ENCODE results near the gene RCOR2.

RCOR2 gene

DNA sequence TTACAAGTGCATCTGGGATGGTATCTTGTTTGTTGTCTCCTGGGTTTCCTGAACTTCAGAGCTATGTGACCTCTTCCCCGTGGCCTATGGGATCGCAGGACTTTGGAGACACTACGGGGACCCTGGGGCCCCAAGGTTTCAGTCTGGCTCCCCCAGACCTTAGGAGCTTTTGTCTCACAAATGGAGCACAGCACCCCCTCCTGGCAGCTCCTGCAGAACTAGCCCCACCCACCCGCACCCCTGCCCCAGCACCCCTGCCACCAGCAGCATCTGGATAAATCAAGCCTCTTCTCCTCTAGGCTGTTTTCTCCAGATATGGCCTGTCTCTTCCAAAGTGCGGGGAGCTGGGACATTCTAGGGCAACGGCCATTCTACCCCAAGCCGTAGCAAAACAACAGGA, 10.4 kb downstream of the RCOR2 start:
- no peak for DNase-seq

DNA sequence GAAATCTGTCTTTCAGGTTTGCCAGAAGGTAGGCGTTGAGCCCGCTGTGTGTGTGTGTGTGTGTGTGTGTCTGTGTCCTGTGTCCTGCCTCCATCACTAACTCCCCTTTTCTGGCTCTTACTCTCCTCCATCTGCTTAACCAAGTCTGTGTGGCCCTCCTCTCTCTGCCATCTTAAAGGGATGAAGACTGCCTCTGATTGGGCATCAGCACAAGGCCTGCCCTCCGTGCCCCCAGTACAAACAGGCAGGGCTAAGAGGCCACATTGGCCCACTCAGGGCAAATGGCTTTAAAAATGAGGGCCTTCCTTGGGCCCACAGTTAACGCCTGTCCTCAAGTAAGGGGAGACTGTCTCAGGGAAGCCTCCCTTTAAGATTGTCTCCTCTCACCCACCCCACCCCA, 10.9 kb downstream of the RCOR2 start:
- no peak for DNase-seq

- no peak for DNase-seq
Observed at GRCh38 chr11:63905179-63905578, 11.8 kb downstream of the RCOR2 start.

DNA sequence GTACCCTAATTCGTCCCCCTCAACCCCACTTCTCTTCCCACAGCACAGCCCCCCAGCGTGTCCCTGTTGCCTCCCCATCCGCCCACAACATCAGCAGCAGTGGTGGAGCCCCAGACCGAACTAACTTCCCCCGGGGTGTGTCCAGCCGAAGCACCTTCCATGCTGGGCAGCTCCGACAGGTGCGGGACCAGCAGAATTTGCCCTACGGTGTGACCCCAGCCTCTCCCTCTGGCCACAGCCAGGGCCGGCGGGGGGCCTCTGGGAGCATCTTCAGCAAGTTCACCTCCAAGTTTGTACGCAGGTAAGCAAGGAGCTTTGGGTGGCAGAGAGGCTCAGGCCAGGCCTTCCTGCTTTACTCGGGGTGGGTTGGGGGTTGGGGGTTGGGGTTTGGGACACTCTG, 12.2 kb downstream of the RCOR2 start:
- DNase-seq: no peak

- DNase-seq: no peak
Observed at GRCh38 chr11:63903884-63904283, 13.1 kb downstream of the RCOR2 start.

GRCh38 chr11:63901660-63902059, 15.3 kb downstream of the RCOR2 start:
- no peak for DNase-seq

GRCh38 chr11:63897459-63898146, 19.4 kb downstream of the RCOR2 start:
- no peak for DNase-seq

GRCh38 chr11:63896071-63896470, 20.9 kb downstream of the RCOR2 start:
- DNase-seq: no peak

DNA sequence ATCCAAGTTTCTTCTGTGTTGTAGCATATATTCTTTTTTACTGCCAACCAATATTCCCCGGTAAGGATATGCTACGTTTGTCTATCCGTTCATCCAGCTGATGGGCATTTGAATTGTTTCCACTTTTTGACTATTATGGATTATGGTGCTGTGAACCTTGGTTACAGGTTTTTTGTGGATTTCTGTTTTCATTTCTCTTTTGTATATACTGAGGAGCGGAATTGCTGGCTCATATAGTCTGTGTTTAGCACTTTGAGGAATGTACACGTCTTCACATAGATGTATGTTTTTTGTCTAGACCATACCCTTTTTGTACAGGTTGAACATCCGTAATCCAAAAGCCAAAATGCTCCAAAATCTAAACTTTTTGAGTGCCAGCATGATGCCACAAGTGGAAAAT, 23.6 kb downstream of the RCOR2 start:
- no peak for DNase-seq

DNA sequence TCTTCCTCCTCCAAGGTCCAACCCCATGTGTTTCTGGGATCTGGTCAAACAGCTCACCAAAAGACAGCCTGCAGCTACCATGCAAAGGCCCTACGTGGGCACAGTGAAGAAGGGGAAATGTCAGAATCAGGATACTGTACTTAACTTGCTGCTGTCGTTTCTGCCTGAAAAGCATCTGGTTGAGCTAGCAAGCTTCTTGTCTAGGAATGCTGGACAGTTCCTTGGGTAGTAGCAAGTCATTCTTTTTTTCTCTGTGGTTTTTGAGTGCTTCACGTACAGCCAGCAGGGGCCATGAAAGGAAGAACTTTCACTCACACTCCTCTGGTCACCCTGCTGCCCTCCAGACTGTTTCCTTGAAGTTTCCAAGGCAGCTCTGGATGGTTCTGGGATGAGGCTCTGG, 24.7 kb downstream of the RCOR2 start:
- DNase-seq: no peak

- DNase-seq: no peak
Observed at GRCh38 chr11:63890368-63890767, 26.6 kb downstream of the RCOR2 start.

DNA sequence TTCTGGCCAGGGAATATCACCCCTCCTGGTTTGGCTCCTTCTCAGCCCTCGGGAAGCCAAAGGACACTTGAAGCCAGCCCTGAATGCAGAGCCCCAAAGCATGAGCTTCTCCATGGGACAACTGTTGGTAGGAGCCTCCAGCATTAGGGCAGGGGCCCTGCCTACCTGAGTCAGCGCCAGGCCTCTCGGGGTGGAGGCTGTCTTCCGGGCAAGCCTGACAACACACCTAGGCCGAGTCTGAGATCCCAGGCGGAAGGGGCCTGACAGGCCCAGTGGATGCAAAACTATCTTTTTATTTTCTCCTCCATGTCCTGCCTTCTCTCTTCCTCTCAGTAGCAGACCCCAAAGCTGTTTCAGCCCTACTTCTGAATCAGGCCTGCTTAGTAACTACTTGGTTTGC, 27.6 kb downstream of the RCOR2 start:
- DNase-seq: no peak

GRCh38 chr11:63888170-63889086, 28.5 kb downstream of the RCOR2 start:
- DNase-seq: peak; percentile 81

GRCh38 chr11:63887386-63887999, 29.5 kb downstream of the RCOR2 start:
- no peak for DNase-seq

- DNase-seq: no peak
Observed at GRCh38 chr11:63884196-63884932, 32.6 kb downstream of the RCOR2 start.

DNA sequence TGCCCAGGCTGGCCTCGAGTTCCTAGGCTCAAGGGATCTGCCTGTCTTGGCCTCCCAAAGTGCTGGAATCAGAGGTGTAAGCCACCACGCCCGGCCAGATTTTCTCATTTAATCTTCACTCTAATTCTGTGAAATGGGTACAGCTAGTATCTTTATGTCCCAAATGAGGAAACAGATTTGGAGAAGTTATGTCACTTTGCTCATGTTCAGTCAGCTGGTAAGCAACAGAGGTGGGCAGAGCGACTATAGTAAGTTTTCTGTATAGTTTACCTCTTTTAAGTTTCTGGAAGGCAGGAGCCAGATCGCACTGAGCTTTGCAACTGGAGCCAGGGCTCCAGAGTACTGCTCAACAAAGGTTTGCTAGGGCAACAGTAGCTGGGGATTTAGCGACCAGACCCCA, 33.2 kb downstream of the RCOR2 start:
- DNase-seq: no peak

DNA sequence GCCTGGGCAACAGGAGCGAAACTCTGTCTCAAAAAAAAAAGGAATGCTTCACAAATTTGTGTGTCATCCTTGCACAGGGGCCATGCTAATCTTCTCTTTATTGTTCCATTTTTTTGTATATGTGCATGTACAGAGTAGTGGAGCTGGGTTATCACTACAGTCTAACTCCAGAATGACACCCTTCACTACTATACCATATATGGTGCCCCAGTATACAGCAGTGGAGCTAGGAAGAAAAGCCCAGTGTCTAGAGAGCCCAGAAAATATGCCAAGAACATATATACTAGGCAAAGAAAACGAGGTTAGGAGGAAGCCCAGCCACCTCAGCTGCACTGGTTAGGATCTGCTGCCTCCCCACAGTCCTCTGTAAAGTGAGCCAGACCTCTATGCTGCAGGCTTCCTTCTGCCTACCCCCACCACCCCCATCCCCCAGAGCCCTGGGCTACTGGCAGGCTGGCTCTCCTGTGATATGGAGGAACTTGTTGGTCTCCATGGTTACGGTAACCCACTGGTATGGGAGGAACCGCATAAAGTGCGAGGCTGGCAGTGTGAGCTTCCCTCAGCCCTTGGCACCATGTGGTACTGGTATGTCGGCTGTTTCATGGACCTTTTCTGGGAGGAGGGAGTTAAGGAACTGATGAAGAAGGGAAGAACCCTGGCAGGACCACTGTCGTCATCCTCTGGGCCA, 34.3 kb downstream of the RCOR2 start:
- no peak for DNase-seq

DNA sequence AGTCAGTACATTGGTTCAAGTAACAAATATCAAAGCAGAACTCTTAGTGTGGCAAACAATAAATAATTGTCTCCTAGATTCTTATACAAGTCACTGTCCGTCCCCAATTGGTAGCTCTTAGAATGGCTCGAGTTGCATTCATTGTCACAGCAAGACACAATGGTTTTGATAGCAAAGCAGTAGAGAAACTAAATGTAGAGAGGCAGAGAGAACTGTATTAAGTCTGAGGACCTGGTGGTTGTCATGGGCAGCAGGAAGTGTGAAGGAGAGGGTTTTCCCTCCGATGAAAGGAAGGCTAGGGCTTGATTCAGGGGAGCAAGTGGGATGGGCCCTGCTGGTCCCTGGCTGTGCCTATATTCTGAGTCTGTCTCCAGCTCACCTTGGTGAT, 36.6 kb downstream of the RCOR2 start:
- DNase-seq: no peak

- no peak for DNase-seq
Observed at GRCh38 chr11:63879598-63880402, 37.2 kb downstream of the RCOR2 start.

- DNase-seq: peak; percentile 10
Observed at GRCh38 chr11:63877658-63878241, 39.2 kb downstream of the RCOR2 start.

DNA sequence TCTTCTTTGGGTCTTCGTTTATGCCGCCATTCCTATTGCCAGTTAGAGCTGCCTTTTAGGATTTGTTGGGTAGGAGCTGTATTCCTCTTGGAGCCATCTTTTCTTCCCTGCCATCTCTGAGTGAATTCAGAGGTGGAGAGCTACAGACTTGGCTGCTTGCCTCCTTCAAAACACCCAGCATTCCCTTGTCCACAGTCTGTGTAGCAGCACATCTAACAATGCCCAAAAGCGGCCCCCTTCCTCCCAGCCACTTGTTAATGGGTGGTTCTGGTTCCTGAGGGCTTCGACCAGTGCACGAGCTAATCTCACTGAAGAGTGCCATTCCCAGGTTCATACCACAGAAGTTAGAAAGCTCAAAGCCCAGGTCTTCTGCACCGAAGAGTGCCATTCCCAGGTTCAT, 40.3 kb downstream of the RCOR2 start:
- no peak for DNase-seq
